Measurements from ENCODE around the gene OLIG1.
A peak's percentile ranks its signal among the peaks of the same experiment; 100 is the strongest.

OLIG1 gene

GRCh38 chr21:33069994-33070743 is at the start of gene OLIG1:
TSS of gene OLIG1 (plus strand) at chr21:33070141. CDS start at chr21:33070247, 106 bp downstream.
- H3K36me3 ChIP-seq (ENCODE audit: control insufficient read depth in 1 of 2, insufficient read depth in 2 of 2, low read length in 2 of 2) = no peaks in the 10 kb centered on the region
- peaks cover 0 to 19% of the 10 kb centered on the region in 2 donors for H3K4me1 ChIP-seq (ENCODE audit: control insufficient read depth in 1 of 2, insufficient read depth in 2 of 2, low read length in 2 of 2)
- no peak within 1 kb of the TSS for H3K9ac ChIP-seq (ENCODE audit: low read depth in 1 of 2, low read length in 2 of 2)
- peak within 1 kb of the TSS; percentile 62 to 75 for H3K4me3 ChIP-seq (ENCODE audit: low read depth in 1 of 2, low read length in 2 of 2)
- H3K9me3 ChIP-seq (ENCODE audit: control insufficient read depth in 1 of 2, low read length in 2 of 2) = peaks cover 0 to 1% of the 10 kb centered on the region in 2 donors
- no peak within 1 kb of the TSS for H3K27ac ChIP-seq (ENCODE audit: low read depth, low read length)
- H3K27me3 ChIP-seq (ENCODE audit: control insufficient read depth in 1 of 2, insufficient read depth in 2 of 2, low read length in 2 of 2) = peaks cover 73 to 74% of the 10 kb centered on the region in 2 donors

- no peaks in the 10 kb centered on the region for H3K9me3 ChIP-seq (ENCODE audit: control insufficient read depth in 1 of 2, low read length in 2 of 2)
- H3K4me3 ChIP-seq (ENCODE audit: low read depth in 1 of 2, low read length in 2 of 2) = no peak overlapping the region
- no peak overlapping the region for H3K9ac ChIP-seq (ENCODE audit: low read depth in 1 of 2, low read length in 2 of 2)
- H3K27me3 ChIP-seq (ENCODE audit: control insufficient read depth in 1 of 2, insufficient read depth in 2 of 2, low read length in 2 of 2) = peaks cover 70 to 83% of the 10 kb centered on the region in 2 donors
- no peaks in the 10 kb centered on the region for H3K4me1 ChIP-seq (ENCODE audit: control insufficient read depth in 1 of 2, insufficient read depth in 2 of 2, low read length in 2 of 2)
- H3K27ac ChIP-seq (ENCODE audit: low read depth, low read length) = no peak overlapping the region
- no peaks in the 10 kb centered on the region for H3K36me3 ChIP-seq (ENCODE audit: control insufficient read depth in 1 of 2, insufficient read depth in 2 of 2, low read length in 2 of 2)
Measured at GRCh38 chr21:33020558-33021100, 49.3 kb upstream of the OLIG1 start.

- Histone ChIP-seq H3K9me3 (ENCODE audit: control insufficient read depth in 1 of 2, low read length in 2 of 2) (no peaks in the 10 kb centered on the region), H3K4me3 (ENCODE audit: low read depth in 1 of 2, low read length in 2 of 2) (no peak overlapping the region), H3K27me3 (ENCODE audit: control insufficient read depth in 1 of 2, insufficient read depth in 2 of 2, low read length in 2 of 2) (peaks cover 73 to 83% of the 10 kb centered on the region in 2 donors), H3K4me1 (ENCODE audit: control insufficient read depth in 1 of 2, insufficient read depth in 2 of 2, low read length in 2 of 2) (no peaks in the 10 kb centered on the region), H3K27ac (ENCODE audit: low read depth, low read length) (no peak overlapping the region), H3K9ac (ENCODE audit: low read depth in 1 of 2, low read length in 2 of 2) (no peak overlapping the region), H3K36me3 (ENCODE audit: control insufficient read depth in 1 of 2, insufficient read depth in 2 of 2, low read length in 2 of 2) (no peaks in the 10 kb centered on the region)
Measured at GRCh38 chr21:33021150-33021549, 48.8 kb upstream of the OLIG1 start.

GRCh38 chr21:33021667-33022066 is 48.3 kb upstream of the OLIG1 start:
- Histone ChIP-seq H3K27ac (ENCODE audit: low read depth, low read length) (no peak overlapping the region), H3K9ac (ENCODE audit: low read depth in 1 of 2, low read length in 2 of 2) (no peak overlapping the region), H3K9me3 (ENCODE audit: control insufficient read depth in 1 of 2, low read length in 2 of 2) (no peaks in the 10 kb centered on the region), H3K36me3 (ENCODE audit: control insufficient read depth in 1 of 2, insufficient read depth in 2 of 2, low read length in 2 of 2) (no peaks in the 10 kb centered on the region), H3K4me1 (ENCODE audit: control insufficient read depth in 1 of 2, insufficient read depth in 2 of 2, low read length in 2 of 2) (no peaks in the 10 kb centered on the region), H3K4me3 (ENCODE audit: low read depth in 1 of 2, low read length in 2 of 2) (no peak overlapping the region), H3K27me3 (ENCODE audit: control insufficient read depth in 1 of 2, insufficient read depth in 2 of 2, low read length in 2 of 2) (peaks cover 78 to 84% of the 10 kb centered on the region in 2 donors)

GRCh38 chr21:33022489-33022827 is 47.5 kb upstream of the OLIG1 start:
- Histone ChIP-seq H3K27ac (ENCODE audit: low read depth, low read length) (no peak overlapping the region), H3K36me3 (ENCODE audit: control insufficient read depth in 1 of 2, insufficient read depth in 2 of 2, low read length in 2 of 2) (no peaks in the 10 kb centered on the region), H3K4me1 (ENCODE audit: control insufficient read depth in 1 of 2, insufficient read depth in 2 of 2, low read length in 2 of 2) (no peaks in the 10 kb centered on the region), H3K9ac (ENCODE audit: low read depth in 1 of 2, low read length in 2 of 2) (no peak overlapping the region), H3K4me3 (ENCODE audit: low read depth in 1 of 2, low read length in 2 of 2) (no peak overlapping the region), H3K9me3 (ENCODE audit: control insufficient read depth in 1 of 2, low read length in 2 of 2) (no peaks in the 10 kb centered on the region), H3K27me3 (ENCODE audit: control insufficient read depth in 1 of 2, insufficient read depth in 2 of 2, low read length in 2 of 2) (peaks cover 84 to 89% of the 10 kb centered on the region in 2 donors)

GRCh38 chr21:33022828-33023573 is 46.9 kb upstream of the OLIG1 start:
- H3K4me1 ChIP-seq (ENCODE audit: control insufficient read depth in 1 of 2, insufficient read depth in 2 of 2, low read length in 2 of 2) = no peaks in the 10 kb centered on the region
- no peak overlapping the region for H3K9ac ChIP-seq (ENCODE audit: low read depth in 1 of 2, low read length in 2 of 2)
- no peak overlapping the region for H3K4me3 ChIP-seq (ENCODE audit: low read depth in 1 of 2, low read length in 2 of 2)
- no peaks in the 10 kb centered on the region for H3K36me3 ChIP-seq (ENCODE audit: control insufficient read depth in 1 of 2, insufficient read depth in 2 of 2, low read length in 2 of 2)
- H3K27me3 ChIP-seq (ENCODE audit: control insufficient read depth in 1 of 2, insufficient read depth in 2 of 2, low read length in 2 of 2) = peaks cover 85 to 92% of the 10 kb centered on the region in 2 donors
- H3K27ac ChIP-seq (ENCODE audit: low read depth, low read length) = no peak overlapping the region
- no peaks in the 10 kb centered on the region for H3K9me3 ChIP-seq (ENCODE audit: control insufficient read depth in 1 of 2, low read length in 2 of 2)

- H3K4me1 ChIP-seq (ENCODE audit: control insufficient read depth in 1 of 2, insufficient read depth in 2 of 2, low read length in 2 of 2) = peaks cover 0 to 2% of the 10 kb centered on the region in 2 donors
- H3K27ac ChIP-seq (ENCODE audit: low read depth, low read length) = no peak overlapping the region
- no peak overlapping the region for H3K4me3 ChIP-seq (ENCODE audit: low read depth in 1 of 2, low read length in 2 of 2)
- H3K36me3 ChIP-seq (ENCODE audit: control insufficient read depth in 1 of 2, insufficient read depth in 2 of 2, low read length in 2 of 2) = no peaks in the 10 kb centered on the region
- H3K9me3 ChIP-seq (ENCODE audit: control insufficient read depth in 1 of 2, low read length in 2 of 2) = no peaks in the 10 kb centered on the region
- H3K9ac ChIP-seq (ENCODE audit: low read depth in 1 of 2, low read length in 2 of 2) = no peak overlapping the region
- H3K27me3 ChIP-seq (ENCODE audit: control insufficient read depth in 1 of 2, insufficient read depth in 2 of 2, low read length in 2 of 2) = peaks cover 84 to 93% of the 10 kb centered on the region in 2 donors
Measured at GRCh38 chr21:33023574-33024200, 46.3 kb upstream of the OLIG1 start.

GRCh38 chr21:33024201-33025103 is 45.5 kb upstream of the OLIG1 start:
- no peak overlapping the region for H3K9ac ChIP-seq (ENCODE audit: low read depth in 1 of 2, low read length in 2 of 2)
- H3K27ac ChIP-seq (ENCODE audit: low read depth, low read length) = no peak overlapping the region
- no peaks in the 10 kb centered on the region for H3K9me3 ChIP-seq (ENCODE audit: control insufficient read depth in 1 of 2, low read length in 2 of 2)
- H3K27me3 ChIP-seq (ENCODE audit: control insufficient read depth in 1 of 2, insufficient read depth in 2 of 2, low read length in 2 of 2) = peaks cover 83 to 93% of the 10 kb centered on the region in 2 donors
- no peaks in the 10 kb centered on the region for H3K36me3 ChIP-seq (ENCODE audit: control insufficient read depth in 1 of 2, insufficient read depth in 2 of 2, low read length in 2 of 2)
- H3K4me1 ChIP-seq (ENCODE audit: control insufficient read depth in 1 of 2, insufficient read depth in 2 of 2, low read length in 2 of 2) = peaks cover 0 to 6% of the 10 kb centered on the region in 2 donors
- no peak overlapping the region for H3K4me3 ChIP-seq (ENCODE audit: low read depth in 1 of 2, low read length in 2 of 2)

- H3K9me3 ChIP-seq (ENCODE audit: control insufficient read depth in 1 of 2, low read length in 2 of 2) = no peaks in the 10 kb centered on the region
- peaks cover 0 to 6% of the 10 kb centered on the region in 2 donors for H3K4me1 ChIP-seq (ENCODE audit: control insufficient read depth in 1 of 2, insufficient read depth in 2 of 2, low read length in 2 of 2)
- no peak overlapping the region for H3K9ac ChIP-seq (ENCODE audit: low read depth in 1 of 2, low read length in 2 of 2)
- H3K36me3 ChIP-seq (ENCODE audit: control insufficient read depth in 1 of 2, insufficient read depth in 2 of 2, low read length in 2 of 2) = no peaks in the 10 kb centered on the region
- no peak overlapping the region for H3K4me3 ChIP-seq (ENCODE audit: low read depth in 1 of 2, low read length in 2 of 2)
- H3K27me3 ChIP-seq (ENCODE audit: control insufficient read depth in 1 of 2, insufficient read depth in 2 of 2, low read length in 2 of 2) = peaks cover 83 to 97% of the 10 kb centered on the region in 2 donors
- no peak overlapping the region for H3K27ac ChIP-seq (ENCODE audit: low read depth, low read length)
Measured at GRCh38 chr21:33025106-33025488, 44.8 kb upstream of the OLIG1 start.
